ENCODE measurements around the gene LFNG. TPM values are rescaled to one million over a fixed set of nuclear protein-coding genes. Genes with fewer than 3 reads are reported as not detected.

LFNG gene
- total RNA-seq, 1 experiment from 2014 or later: 21.3 TPM

DNA sequence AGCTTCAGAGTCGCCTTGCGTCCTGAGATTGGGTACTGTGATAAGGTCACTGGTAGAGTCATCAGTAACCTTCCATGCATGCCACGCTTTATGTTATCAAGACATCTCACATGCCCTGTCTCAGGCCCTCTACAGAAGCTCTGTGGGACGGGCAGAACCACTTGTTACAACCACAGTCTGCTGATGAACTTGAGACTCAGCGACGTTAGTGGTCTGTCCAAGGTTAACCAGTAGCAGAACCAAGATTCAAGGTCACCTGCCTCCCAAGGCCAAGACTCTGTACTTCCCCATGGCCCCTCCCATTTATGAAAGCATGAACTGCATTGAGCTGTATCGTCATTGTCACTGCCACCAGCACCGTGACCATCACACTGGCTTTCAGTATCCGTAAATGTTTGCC, 54.2 kb downstream of the LFNG start:
- H3K27me3 ChIP-seq (ENCODE audit: insufficient read depth, low read depth): no peaks in the 10 kb centered on the region
- no peak overlapping the region for H2AFZ ChIP-seq
- no peak overlapping the region for H3K4me2 ChIP-seq
- H4K20me1 ChIP-seq (ENCODE audit: insufficient read depth): no peaks in the 10 kb centered on the region
- no peak overlapping the region for H3K27ac ChIP-seq
- no peaks in the 10 kb centered on the region for H3K9me2 ChIP-seq (ENCODE audit: insufficient read depth)
- ChIA-PET CTCF (no interaction called here), POLR2A (ENCODE audit: unreplicated experiment) (no interaction called here)
- DNase-seq: no peak
- no TSS peak for BruUV-seq (replicated peaks)
- H3F3A ChIP-seq (ENCODE audit: insufficient read depth, low read depth): no peaks in the 10 kb centered on the region
- H3K79me2 ChIP-seq (ENCODE audit: low read depth): no peaks in the 10 kb centered on the region
- intact Hi-C loops (cut with micrococcal nuclease; ENCODE audit: unreplicated experiment): no loop called here
- H3K9me3 ChIP-seq (ENCODE audit: insufficient read depth, low read depth): no peaks in the 10 kb centered on the region
- H3K4me3 ChIP-seq: no peak overlapping the region
- H3K36me3 ChIP-seq (ENCODE audit: low read depth): no peaks in the 10 kb centered on the region
- TF ChIP-seq, protein P1, sequence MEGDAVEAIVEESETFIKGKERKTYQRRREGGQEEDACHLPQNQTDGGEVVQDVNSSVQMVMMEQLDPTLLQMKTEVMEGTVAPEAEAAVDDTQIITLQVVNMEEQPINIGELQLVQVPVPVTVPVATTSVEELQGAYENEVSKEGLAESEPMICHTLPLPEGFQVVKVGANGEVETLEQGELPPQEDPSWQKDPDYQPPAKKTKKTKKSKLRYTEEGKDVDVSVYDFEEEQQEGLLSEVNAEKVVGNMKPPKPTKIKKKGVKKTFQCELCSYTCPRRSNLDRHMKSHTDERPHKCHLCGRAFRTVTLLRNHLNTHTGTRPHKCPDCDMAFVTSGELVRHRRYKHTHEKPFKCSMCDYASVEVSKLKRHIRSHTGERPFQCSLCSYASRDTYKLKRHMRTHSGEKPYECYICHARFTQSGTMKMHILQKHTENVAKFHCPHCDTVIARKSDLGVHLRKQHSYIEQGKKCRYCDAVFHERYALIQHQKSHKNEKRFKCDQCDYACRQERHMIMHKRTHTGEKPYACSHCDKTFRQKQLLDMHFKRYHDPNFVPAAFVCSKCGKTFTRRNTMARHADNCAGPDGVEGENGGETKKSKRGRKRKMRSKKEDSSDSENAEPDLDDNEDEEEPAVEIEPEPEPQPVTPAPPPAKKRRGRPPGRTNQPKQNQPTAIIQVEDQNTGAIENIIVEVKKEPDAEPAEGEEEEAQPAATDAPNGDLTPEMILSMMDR (conservative IDR thresholded peaks at IDR 0.05): no peak
- TF ChIP-seq EZH2 (IDR thresholded peaks at IDR 0.05; ENCODE audit: low read depth): no peak
- H3K4me1 ChIP-seq (replicated peaks; ENCODE audit: insufficient read depth): no peaks in the 10 kb centered on the region

- no peak for TF ChIP-seq EZH2 (IDR thresholded peaks at IDR 0.05; ENCODE audit: low read depth)
- TF ChIP-seq, protein P1 (conservative IDR thresholded peaks at IDR 0.05): no peak
- BruUV-seq (replicated peaks): no TSS peak
These were observed 55.6 kb downstream of the LFNG start for GRCh38 chr7:2575046-2575732.

DNA sequence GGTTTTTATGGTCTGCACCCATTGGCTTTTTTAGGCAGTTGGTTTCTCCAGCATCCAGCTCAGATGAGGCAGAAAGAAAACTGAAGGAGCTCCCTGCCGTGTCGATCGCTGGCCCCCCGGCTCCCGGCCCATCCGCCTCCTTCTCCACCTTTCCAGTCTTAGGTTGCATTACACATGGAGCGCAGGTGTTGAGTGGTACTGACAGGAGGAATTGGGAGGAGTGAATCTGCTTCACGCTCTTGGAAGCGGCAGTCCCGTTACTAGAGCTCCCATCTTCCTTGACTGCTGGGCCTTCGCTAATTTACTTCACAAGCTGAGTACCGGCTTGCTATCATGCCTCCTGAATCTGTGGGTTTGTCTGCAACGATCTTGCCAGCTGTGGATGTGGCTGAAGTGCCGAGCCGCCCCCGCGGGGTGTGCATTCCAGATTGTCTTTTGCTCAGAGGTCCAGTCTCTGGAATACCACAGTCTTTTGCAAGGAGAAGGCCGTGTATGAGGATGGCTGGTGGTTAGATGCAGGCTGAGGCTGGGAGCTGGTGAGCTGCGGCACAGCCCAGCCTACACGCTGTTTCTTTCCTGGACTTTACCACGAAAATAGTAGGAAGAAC, 56.3 kb downstream of the LFNG start:
- Histone ChIP-seq H3K36me3 (ENCODE audit: low read depth) (no peaks in the 10 kb centered on the region), H3K27ac (no peak overlapping the region), H3K4me2 (no peak overlapping the region), H3K4me3 (no peak overlapping the region), H3K4me1 (replicated peaks; ENCODE audit: insufficient read depth) (no peaks in the 10 kb centered on the region), H2AFZ (no peak overlapping the region), H3K27me3 (ENCODE audit: insufficient read depth, low read depth) (no peaks in the 10 kb centered on the region), H3K9me3 (ENCODE audit: insufficient read depth, low read depth) (no peaks in the 10 kb centered on the region), H3F3A (ENCODE audit: insufficient read depth, low read depth) (no peaks in the 10 kb centered on the region), H3K9me2 (ENCODE audit: insufficient read depth) (no peaks in the 10 kb centered on the region), H3K79me2 (ENCODE audit: low read depth) (no peaks in the 10 kb centered on the region), H4K20me1 (ENCODE audit: insufficient read depth) (no peaks in the 10 kb centered on the region)
- BruUV-seq (replicated peaks): no TSS peak
- CTCF ChIA-PET: interaction anchor here (0.6 kb wide), 2 partner anchors 22 to 87 kb away, joined by 5 to 9 read pairs; no protein-coding TSS in a partner anchor
- no peak for DNase-seq
- TF ChIP-seq EZH2 (IDR thresholded peaks at IDR 0.05; ENCODE audit: low read depth): no peak
- TF ChIP-seq, protein P1 (conservative IDR thresholded peaks at IDR 0.05): no peak
- intact Hi-C loops (cut with micrococcal nuclease; ENCODE audit: unreplicated experiment): no loop called here
- POLR2A ChIA-PET (ENCODE audit: unreplicated experiment): no interaction called here

More at GRCh38 chr7:2575046-2575732, 55.6 kb downstream of the LFNG start:
- H3K79me2 ChIP-seq (ENCODE audit: low read depth): no peaks in the 10 kb centered on the region
- no peak overlapping the region for H3K27ac ChIP-seq
- no peaks in the 10 kb centered on the region for H3K36me3 ChIP-seq (ENCODE audit: low read depth)
- CTCF ChIA-PET: interaction anchor here (0.6 kb wide), 2 partner anchors 21 to 87 kb away, joined by 5 to 9 read pairs; no protein-coding TSS in a partner anchor
- no peaks in the 10 kb centered on the region for H3F3A ChIP-seq (ENCODE audit: insufficient read depth, low read depth)
- H3K4me2 ChIP-seq: no peak overlapping the region
- H3K4me1 ChIP-seq (replicated peaks; ENCODE audit: insufficient read depth): no peaks in the 10 kb centered on the region
- H3K9me3 ChIP-seq (ENCODE audit: insufficient read depth, low read depth): no peaks in the 10 kb centered on the region
- H3K9me2 ChIP-seq (ENCODE audit: insufficient read depth): no peaks in the 10 kb centered on the region
- POLR2A ChIA-PET (ENCODE audit: unreplicated experiment): no interaction called here
- no peak overlapping the region for H2AFZ ChIP-seq
- H4K20me1 ChIP-seq (ENCODE audit: insufficient read depth): no peaks in the 10 kb centered on the region
- no peak for DNase-seq
- no peaks in the 10 kb centered on the region for H3K27me3 ChIP-seq (ENCODE audit: insufficient read depth, low read depth)
- intact Hi-C loops (cut with micrococcal nuclease; ENCODE audit: unreplicated experiment): no loop called here
- H3K4me3 ChIP-seq: no peak overlapping the region
